Epidermal melanocyte (primary cell): ENCODE measurements around the gene MTUS2.
"Not testable (repeated sequence)": the region's sequence is repeated elsewhere in the genome, so short reads cannot be mapped to it uniquely, and the experiment has no call there.

Source experiments
- DNase-seq: peaks from one replicate; pipeline ENCODE4 v3.0.0; 2011; ENCODE audit warnings: low spot score; ENCODE audit not compliant: insufficient read length

MTUS2 gene

GRCh38 chr13:28958018-28958417 lies 137.9 kb downstream of the MTUS2 start:
- DNase-seq: no peak

GRCh38 chr13:28958441-28958840 lies 138.3 kb downstream of the MTUS2 start:
- no peak for DNase-seq

- DNase-seq: no peak
Measured at GRCh38 chr13:28964052-28964451, 143.9 kb downstream of the MTUS2 start.

GRCh38 chr13:28964803-28965202 lies 144.7 kb downstream of the MTUS2 start:
- DNase-seq: no peak

- no peak for DNase-seq
Measured at GRCh38 chr13:28967029-28967915, 147.1 kb downstream of the MTUS2 start.

- DNase-seq: no peak
Measured at GRCh38 chr13:28976195-28976594, 156.1 kb downstream of the MTUS2 start.

GRCh38 chr13:28976636-28977035 lies 156.5 kb downstream of the MTUS2 start:
- DNase-seq: no peak

- no peak for DNase-seq
Measured at GRCh38 chr13:28978574-28978973, 158.4 kb downstream of the MTUS2 start.

- DNase-seq: no peak
Measured at GRCh38 chr13:28981530-28981929, 161.4 kb downstream of the MTUS2 start.

- no peak for DNase-seq
Measured at GRCh38 chr13:28983641-28984040, 163.5 kb downstream of the MTUS2 start.

- no peak for DNase-seq
Measured at GRCh38 chr13:28984326-28984725, 164.2 kb downstream of the MTUS2 start.

GRCh38 chr13:28984825-28985224 lies 164.7 kb downstream of the MTUS2 start:
- no peak for DNase-seq

GRCh38 chr13:28990378-28990777 lies 170.2 kb downstream of the MTUS2 start:
- not testable (repeated sequence) for DNase-seq

- DNase-seq: no peak
Measured at GRCh38 chr13:28991764-28992163, 171.6 kb downstream of the MTUS2 start.

- no peak for DNase-seq
Measured at GRCh38 chr13:29000826-29001225, 180.7 kb downstream of the MTUS2 start.

GRCh38 chr13:29005035-29005762 lies 185.1 kb downstream of the MTUS2 start:
- no peak for DNase-seq

- no peak for DNase-seq
Measured at GRCh38 chr13:29005763-29006120, 185.6 kb downstream of the MTUS2 start.

GRCh38 chr13:29006359-29006850 lies 186.3 kb downstream of the MTUS2 start:
- no peak for DNase-seq

GRCh38 chr13:29008296-29008695 lies 188.2 kb downstream of the MTUS2 start:
- no peak for DNase-seq

- DNase-seq: no peak
Measured at GRCh38 chr13:29020314-29020713, 200.2 kb downstream of the MTUS2 start.

GRCh38 chr13:29021311-29021710 lies 201.2 kb downstream of the MTUS2 start:
- DNase-seq: no peak

GRCh38 chr13:29021717-29022116 lies 201.6 kb downstream of the MTUS2 start:
- no peak for DNase-seq
